22Rv1 (cell line): ENCODE data around the gene COL28A1.

Experiments
- H3K27ac ChIP-seq: fragments of 450-650 bp; 2 replicates; pipeline ENCODE4 v1.5.1; 2017
- CTCF ChIP-seq: fragments of 450-650 bp; IDR thresholded peaks from 2 replicates; pipeline ENCODE4 v1.5.1; 2017; ENCODE audit warnings: mild to moderate bottlenecking
- ZFX ChIP-seq: fragments of 450-650 bp; IDR thresholded peaks from 2 replicates; pipeline ENCODE4 v1.6.1; 2017; ENCODE audit warnings: antibody characterized with exemption, borderline replicate concordance

Gene COL28A1

GRCh38 chr7:7369134-7369533 lies 166.5 kb downstream of the COL28A1 start:
- no peak overlapping the region for H3K27ac ChIP-seq
- TF ChIP-seq CTCF: no peak
- no peak for TF ChIP-seq ZFX

GRCh38 chr7:7354674-7355073 lies 181.0 kb downstream of the COL28A1 start:
- no peak for TF ChIP-seq ZFX
- no peak for TF ChIP-seq CTCF
- no peak overlapping the region for H3K27ac ChIP-seq

DNA sequence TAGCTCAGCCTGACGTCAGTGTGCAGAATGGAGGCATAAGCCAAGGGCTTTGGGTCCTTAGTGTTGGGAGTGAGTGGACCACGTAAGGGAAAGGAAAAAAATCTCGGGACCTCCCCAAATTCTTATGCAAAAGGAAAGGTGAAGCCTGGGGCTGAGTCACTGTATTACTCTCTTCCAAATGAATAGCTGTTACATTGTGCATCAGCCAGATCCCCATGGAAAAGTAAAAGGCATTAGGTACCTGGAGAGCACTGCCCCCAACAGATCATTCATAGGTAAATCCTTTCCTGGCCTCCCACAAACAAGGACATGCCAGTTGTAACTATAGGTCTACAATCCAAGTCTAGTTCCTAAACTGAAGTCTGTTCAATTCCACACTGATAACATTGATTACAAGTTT lies 182.8 kb downstream of the COL28A1 start:
- no peak overlapping the region for H3K27ac ChIP-seq
- TF ChIP-seq CTCF (peak; percentile 43), ZFX (no peak)

DNA sequence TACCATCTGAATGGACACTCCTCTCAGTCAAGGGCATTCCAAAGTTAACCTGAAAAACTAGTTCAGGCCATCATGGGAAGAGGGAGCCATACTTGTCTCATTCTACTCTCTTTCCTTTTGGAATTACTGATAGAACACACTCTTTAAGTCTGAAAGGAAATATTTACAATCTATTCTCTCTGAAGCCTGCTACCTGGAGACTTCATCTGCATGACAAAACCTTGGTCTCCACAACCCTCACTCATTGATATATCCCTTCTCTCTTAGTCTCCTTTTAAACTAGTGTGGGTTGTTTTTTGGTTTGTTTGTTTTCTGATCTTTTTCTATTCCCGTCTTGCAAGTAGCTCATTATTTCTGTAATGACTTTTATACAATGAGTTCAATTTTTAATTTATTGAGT lies 183.8 kb downstream of the COL28A1 start:
- no peak for TF ChIP-seq CTCF
- TF ChIP-seq ZFX: no peak
- no peak overlapping the region for H3K27ac ChIP-seq

GRCh38 chr7:7351156-7351555 lies 184.5 kb downstream of the COL28A1 start:
- TF ChIP-seq CTCF (no peak), ZFX (no peak)
- no peak overlapping the region for H3K27ac ChIP-seq

GRCh38 chr7:7349156-7349555 lies 186.5 kb downstream of the COL28A1 start:
- H3K27ac ChIP-seq: no peak overlapping the region
- TF ChIP-seq CTCF (no peak), ZFX (no peak)

- H3K27ac ChIP-seq: no peak overlapping the region
- TF ChIP-seq ZFX: no peak
- no peak for TF ChIP-seq CTCF
These were observed 188.6 kb downstream of the COL28A1 start for GRCh38 chr7:7347045-7347444.
